Left lung (tissue), 10 donors: ENCODE data around the gene COX10. TPM values are rescaled to one million over a fixed set of nuclear protein-coding genes. Genes with fewer than 3 reads are reported as not detected.

Source experiments
- ATAC-seq: fragments of 200-7000 bp; cut with Tn5 transposase; one replicate; pipeline ENCODE4 v1.9.1; 2020; ENCODE audit warnings: moderate library complexity
- DNase-seq, 4 donors: peaks; one replicate each; pipeline ENCODE4 v3.0.0-alpha.2; 2013 to 2020
- H3K27ac ChIP-seq, 2 donors: fragments of 200-600 bp; sonication (generic) in 1 of 2; one replicate each; pipeline versions ENCODE4 v1.5.0 to v1.8.0; 2020 to 2021
- H3K27me3 ChIP-seq, 2 donors: fragments of 200-600 bp; sonication (generic) in 1 of 2; one replicate each; pipeline versions ENCODE4 v1.5.0 to v1.8.0; 2020 to 2021
- H3K36me3 ChIP-seq, 2 donors: fragments of 200-600 bp; sonication (generic) in 1 of 2; one replicate each; pipeline versions ENCODE4 v1.5.0 to v1.8.0; 2020 to 2021
- H3K4me1 ChIP-seq, 2 donors: fragments of 200-600 bp; one replicate each; pipeline ENCODE4 v1.8.0; 2021
- H3K4me3 ChIP-seq, 2 donors: fragments of 200-600 bp; sonication (generic) in 1 of 2; one replicate each; pipeline versions ENCODE4 v1.5.0 to v1.8.0; 2020 to 2021; ENCODE audit warnings: mild to moderate bottlenecking in 1 of 2
- H3K9me3 ChIP-seq, 2 donors: fragments of 200-600 bp; sonication (generic) in 1 of 2; one replicate each; pipeline versions ENCODE4 v1.5.0 to v1.8.0; 2020 to 2021
- intact Hi-C, 2 donors: fragments of 100-400 bp; cut with DNase I; formaldehyde crosslinking; loops; one replicate each; pipeline versions ENCODE4 v1.11.2 to v1.14.2; 2022
- polyA plus RNA-seq, 6 donors: library from polyadenylated mRNA; unstranded; fragments of 120-200 nt; gene quantifications; one replicate each; pipeline ENCODE4 v1.2.1, GENCODE V29; 2013; ENCODE audit not compliant: insufficient read length in 6 of 6
- total RNA-seq, 2 donors: library from RNA; stranded (reverse); fragmentation: NEBNext Ultra II Directional; extraction: Animal tissue kit (Norgen Biotek cat#: 25700); gene quantifications; one replicate each; pipeline ENCODE4 v1.2.1, GENCODE V29; 2021
- TF ChIP-seq, protein P1 (sequence below), 2 donors: fragments of 200-600 bp; sonication (generic) in 1 of 2; IDR thresholded peaks; one replicate each; pipeline versions ENCODE4 v1.5.0 to v1.8.0; 2021; ENCODE audit warnings: antibody characterized with exemption in 2 of 2
- donor health status: DM: no; HTN: yes; CAD: no.
- donor health status: DM: no; HTN: no; CAD: no.

COX10 gene
- total and polyA plus RNA-seq, 8 donors: 11.8 to 15.7 (median 12.4) TPM

DNA sequence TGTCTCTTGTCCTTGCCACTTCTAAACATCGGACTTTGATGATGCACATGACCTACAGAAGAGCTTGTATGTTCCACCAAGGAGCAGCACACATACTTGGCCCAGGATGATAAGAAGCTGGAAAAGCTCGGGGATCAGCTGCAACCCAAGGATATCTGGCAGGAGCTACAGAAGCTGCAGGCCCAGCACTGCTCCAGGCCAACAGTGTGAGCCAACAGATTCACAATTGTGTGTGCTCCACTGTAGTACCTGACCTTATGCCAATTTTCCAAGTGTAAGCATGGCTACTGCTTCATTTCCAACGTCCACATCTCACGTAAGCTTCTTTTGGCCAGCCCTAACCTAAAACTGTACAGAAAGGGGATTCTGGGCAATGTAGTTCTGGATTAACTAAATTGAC, 83.4 kb downstream of the COX10 start:
- Histone ChIP-seq H3K4me3 (no peak overlapping the region), H3K27me3 (no peaks in the 10 kb centered on the region), H3K4me1 (no peaks in the 10 kb centered on the region), H3K36me3 (no peaks in the 10 kb centered on the region), H3K9me3 (no peaks in the 10 kb centered on the region), H3K27ac (no peak overlapping the region)
- ATAC-seq (no peak), DNase-seq (peak in 1 of 4 donors; percentile 16)
- intact Hi-C loops: no loop called here
- TF ChIP-seq, protein P1, sequence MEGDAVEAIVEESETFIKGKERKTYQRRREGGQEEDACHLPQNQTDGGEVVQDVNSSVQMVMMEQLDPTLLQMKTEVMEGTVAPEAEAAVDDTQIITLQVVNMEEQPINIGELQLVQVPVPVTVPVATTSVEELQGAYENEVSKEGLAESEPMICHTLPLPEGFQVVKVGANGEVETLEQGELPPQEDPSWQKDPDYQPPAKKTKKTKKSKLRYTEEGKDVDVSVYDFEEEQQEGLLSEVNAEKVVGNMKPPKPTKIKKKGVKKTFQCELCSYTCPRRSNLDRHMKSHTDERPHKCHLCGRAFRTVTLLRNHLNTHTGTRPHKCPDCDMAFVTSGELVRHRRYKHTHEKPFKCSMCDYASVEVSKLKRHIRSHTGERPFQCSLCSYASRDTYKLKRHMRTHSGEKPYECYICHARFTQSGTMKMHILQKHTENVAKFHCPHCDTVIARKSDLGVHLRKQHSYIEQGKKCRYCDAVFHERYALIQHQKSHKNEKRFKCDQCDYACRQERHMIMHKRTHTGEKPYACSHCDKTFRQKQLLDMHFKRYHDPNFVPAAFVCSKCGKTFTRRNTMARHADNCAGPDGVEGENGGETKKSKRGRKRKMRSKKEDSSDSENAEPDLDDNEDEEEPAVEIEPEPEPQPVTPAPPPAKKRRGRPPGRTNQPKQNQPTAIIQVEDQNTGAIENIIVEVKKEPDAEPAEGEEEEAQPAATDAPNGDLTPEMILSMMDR (IDR thresholded peaks at IDR 0.05): no peak

- DNase-seq (no peak), ATAC-seq (no peak)
- no peak overlapping the region for H3K4me3 ChIP-seq
- intact Hi-C loops: no loop called here
- no peak overlapping the region for H3K27ac ChIP-seq
- H3K27me3 ChIP-seq: no peaks in the 10 kb centered on the region
- TF ChIP-seq, protein P1 (IDR thresholded peaks at IDR 0.05): no peak
- no peaks in the 10 kb centered on the region for H3K9me3 ChIP-seq
- no peaks in the 10 kb centered on the region for H3K4me1 ChIP-seq
- H3K36me3 ChIP-seq: no peaks in the 10 kb centered on the region
These were observed 84.1 kb downstream of the COX10 start for GRCh38 chr17:14153374-14153773.

- DNase-seq: no peak
- no peaks in the 10 kb centered on the region for H3K9me3 ChIP-seq
- no peaks in the 10 kb centered on the region for H3K27me3 ChIP-seq
- H3K4me1 ChIP-seq: no peaks in the 10 kb centered on the region
- ATAC-seq: no peak
- TF ChIP-seq, protein P1 (IDR thresholded peaks at IDR 0.05): no peak
- no peak overlapping the region for H3K27ac ChIP-seq
- no peak overlapping the region for H3K4me3 ChIP-seq
- H3K36me3 ChIP-seq: no peaks in the 10 kb centered on the region
- intact Hi-C loops: no loop called here
These were observed 87.4 kb downstream of the COX10 start for GRCh38 chr17:14156689-14157088.

DNA sequence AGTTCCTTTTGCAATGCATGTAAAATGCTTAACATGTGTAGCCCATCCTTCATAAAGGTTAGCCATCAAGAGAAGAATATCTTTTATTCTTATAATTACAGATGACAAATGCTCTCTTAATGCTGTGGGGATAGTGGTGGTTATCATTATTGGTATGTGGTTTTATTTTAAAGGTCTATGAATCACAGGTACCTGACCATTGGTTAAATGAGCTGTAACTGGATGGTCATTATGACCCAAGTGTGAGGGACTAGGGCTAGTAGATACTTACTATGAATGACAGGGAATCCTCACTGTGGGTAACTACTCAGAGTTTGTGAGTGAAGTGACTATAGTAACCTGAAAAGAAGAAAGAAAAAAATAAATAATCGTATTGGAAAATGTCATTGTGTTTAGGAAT, 88.5 kb downstream of the COX10 start:
- no peak overlapping the region for H3K4me3 ChIP-seq
- H3K4me1 ChIP-seq: no peaks in the 10 kb centered on the region
- intact Hi-C loops: no loop called here
- no peak for ATAC-seq
- no peaks in the 10 kb centered on the region for H3K9me3 ChIP-seq
- H3K27me3 ChIP-seq: no peaks in the 10 kb centered on the region
- H3K36me3 ChIP-seq: no peaks in the 10 kb centered on the region
- no peak overlapping the region for H3K27ac ChIP-seq
- TF ChIP-seq, protein P1 (IDR thresholded peaks at IDR 0.05): no peak
- no peak for DNase-seq

- H3K27me3 ChIP-seq: no peaks in the 10 kb centered on the region
- ATAC-seq (no peak), DNase-seq (no peak)
- H3K9me3 ChIP-seq: no peaks in the 10 kb centered on the region
- TF ChIP-seq, protein P1 (IDR thresholded peaks at IDR 0.05): no peak
- no peak overlapping the region for H3K4me3 ChIP-seq
- H3K27ac ChIP-seq: no peak overlapping the region
- intact Hi-C loops: no loop called here
- no peaks in the 10 kb centered on the region for H3K4me1 ChIP-seq
- no peaks in the 10 kb centered on the region for H3K36me3 ChIP-seq
These were observed 89.4 kb downstream of the COX10 start for GRCh38 chr17:14158707-14159106.
